OCI-M2 (cell line): Measurements from ENCODE around the gene SRSF5.
"Not testable (repeated sequence)": the region's sequence is repeated elsewhere in the genome, so short reads cannot be mapped to it uniquely, and the experiment has no call there.

ENCODE experiments used
- DNase-seq: peaks from one replicate; lab custom pipeline; 2025; ENCODE audit not compliant: unreplicated experiment; lab: John Stamatoyannopoulos, UW

Gene SRSF5

GRCh38 chr14:69766984-69767368, at the start of gene SRSF5:
Gene SRSF5, plus strand, starts transcription at chr14:69767142. Its CDS starts 1,015 bp downstream, at chr14:69768157.
- DNase-seq, result peak; percentile 75

GRCh38 chr14:69718614-69719013, 48.3 kb upstream of the SRSF5 start:
- DNase-seq, result not testable (repeated sequence)

DNA sequence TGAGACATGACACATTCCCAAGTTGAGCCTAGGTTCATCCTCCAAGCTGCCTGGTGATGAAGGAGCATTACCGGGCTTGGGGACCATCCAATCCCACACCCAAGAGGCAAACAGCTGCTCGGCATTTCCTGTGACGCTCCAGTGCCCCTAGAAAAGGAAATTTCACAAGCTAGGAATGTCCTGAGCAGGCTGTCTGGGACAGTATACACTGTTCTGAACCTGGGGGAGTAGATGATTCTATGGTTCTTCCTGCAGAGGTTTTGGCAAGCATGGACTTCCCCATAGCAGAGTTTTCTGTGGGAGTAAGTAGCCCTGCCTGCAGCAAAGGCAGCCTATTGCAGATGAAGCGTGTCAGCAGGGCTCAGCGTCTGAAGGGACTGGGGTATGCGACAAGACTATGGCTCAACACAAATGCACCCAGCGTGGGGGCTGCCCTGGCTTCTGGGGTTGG, 47.4 kb upstream of the SRSF5 start:
- no peak for DNase-seq

DNA sequence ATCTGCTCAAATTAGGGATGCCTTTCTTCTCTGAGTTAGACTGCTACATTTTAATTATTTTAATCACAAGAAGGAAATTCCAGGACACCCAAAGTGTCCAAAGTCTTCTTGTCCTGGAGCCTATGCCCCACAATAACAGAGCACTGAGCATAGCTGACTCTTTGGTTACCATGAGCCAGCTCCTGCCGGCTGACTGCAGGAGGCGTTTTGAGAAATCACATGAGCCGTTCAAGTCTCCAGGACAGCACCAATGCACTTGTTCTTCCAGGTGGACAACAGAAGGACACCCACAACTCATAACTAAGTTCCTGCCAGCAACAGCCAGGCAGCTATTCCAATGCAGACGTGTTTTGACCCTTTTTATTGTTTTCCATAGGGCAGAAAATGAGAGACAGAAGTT, 46.0 kb upstream of the SRSF5 start:
- DNase-seq, result no peak

GRCh38 chr14:69726761-69727511, 40.0 kb upstream of the SRSF5 start:
- DNase-seq, result no peak

GRCh38 chr14:69727860-69728259, 39.1 kb upstream of the SRSF5 start:
- DNase-seq, result no peak

DNA sequence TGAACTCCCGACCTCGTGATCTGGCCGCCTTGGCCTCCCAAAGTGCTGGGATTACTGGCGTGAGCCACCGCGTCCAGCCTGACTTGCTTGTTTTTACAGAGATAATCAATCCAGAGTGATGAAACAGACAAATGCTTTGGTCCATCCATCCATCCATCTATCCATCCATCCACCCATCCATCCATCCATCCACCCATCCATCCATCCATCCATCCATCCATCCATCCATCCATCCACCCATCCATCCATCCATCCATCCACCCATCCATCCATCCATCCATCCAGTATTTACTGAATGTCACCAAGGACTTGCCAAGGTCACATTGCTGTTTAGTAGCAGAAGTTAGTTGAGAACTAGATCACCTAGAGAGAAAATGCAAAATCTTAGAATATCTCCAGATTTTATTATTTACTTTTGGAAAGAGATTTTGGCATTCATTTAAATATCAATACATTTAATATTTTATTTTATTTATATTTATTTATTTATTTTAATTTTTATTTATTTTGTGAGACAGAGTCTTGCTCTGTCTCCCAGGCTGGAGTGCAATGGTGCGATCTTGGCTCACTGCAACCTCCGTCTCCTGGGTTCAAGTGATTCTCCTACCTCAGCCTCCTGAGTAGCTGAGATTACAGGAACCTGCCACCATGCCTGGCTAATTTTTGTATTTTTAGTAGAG, 34.9 kb upstream of the SRSF5 start:
- DNase-seq, result not testable (repeated sequence)

DNA sequence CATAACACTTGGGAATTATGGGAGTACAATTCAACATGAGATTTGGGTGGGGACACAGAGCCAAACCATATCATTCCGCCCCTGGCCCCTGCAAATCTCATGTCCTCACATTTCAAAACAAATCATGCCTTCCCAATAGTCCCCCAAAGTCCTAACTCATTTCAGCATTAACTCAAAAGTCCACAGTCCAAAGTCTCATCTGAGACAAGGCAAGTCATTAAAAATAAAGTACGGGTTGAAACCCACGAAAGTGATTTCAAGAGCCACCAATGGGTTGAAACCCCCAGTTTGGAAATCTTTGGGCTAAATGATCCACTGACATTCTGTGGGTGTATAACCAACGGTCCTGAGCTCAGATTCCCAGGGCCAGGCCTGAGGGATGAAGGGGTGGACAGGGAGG, 30.5 kb upstream of the SRSF5 start:
- not testable (repeated sequence) for DNase-seq

DNA sequence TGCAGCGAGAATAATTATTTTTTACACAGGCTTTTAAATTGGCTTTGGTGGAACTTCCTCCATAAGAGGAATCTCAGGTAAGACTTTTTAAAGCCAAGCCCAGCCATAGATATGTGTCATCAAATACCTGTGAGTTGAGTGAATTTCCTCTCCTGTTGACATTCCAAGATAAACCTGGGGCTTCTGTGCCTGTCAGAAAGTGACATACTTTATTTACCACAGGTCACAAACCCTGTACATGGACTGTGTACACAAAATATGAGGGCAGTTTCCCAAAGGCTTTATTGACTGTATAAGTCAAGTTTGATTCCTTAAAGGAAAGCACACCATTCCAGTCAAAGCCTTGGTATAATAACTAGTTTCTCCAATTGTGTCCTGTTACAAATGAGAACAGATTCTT, 25.9 kb upstream of the SRSF5 start:
- DNase-seq, result no peak

DNA sequence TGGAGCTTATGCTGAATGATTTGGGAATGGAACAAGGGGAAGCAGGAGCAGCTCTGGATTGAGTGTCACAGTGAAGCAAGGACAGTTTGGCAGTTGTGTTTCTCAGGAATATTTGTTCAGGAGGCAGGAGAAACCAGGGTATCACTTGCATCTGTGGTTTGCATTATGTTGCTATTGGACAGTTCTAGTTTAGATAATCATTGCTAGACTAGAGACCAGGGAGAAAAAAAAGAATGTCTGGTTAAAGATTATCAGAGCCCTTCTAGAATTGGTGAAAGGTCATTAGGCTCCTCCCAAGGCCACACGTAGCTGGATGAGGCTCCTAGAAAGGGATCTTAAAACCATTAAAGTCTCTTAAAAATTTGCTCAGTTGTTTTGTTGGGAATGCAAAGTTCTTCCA, 17.0 kb upstream of the SRSF5 start:
- no peak for DNase-seq

DNA sequence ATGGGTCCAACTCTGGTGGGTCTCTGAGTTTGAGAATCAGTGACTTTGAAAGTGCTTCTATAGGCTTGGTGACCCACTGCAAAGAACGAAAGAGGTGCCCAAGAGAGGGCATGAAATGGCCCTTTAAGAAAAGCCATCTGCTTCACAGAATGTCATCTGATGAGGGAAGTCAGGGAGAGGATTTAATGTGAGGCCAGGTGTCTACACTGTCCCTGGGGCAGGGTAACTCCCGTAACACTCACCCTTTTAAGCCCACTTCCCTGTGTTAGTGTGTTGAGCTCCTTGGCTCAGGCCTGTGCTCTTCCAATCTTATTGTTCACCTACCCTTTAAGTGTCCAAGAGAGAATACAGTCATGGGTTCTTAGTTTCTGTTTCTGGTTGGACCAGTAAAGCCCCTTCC, 16.4 kb upstream of the SRSF5 start:
- no peak for DNase-seq

GRCh38 chr14:69752773-69753172, 14.2 kb upstream of the SRSF5 start:
- DNase-seq, result no peak

GRCh38 chr14:69753860-69754259, 13.1 kb upstream of the SRSF5 start:
- DNase-seq, result no peak

- no peak for DNase-seq
Measured at GRCh38 chr14:69754487-69754886, 12.5 kb upstream of the SRSF5 start.

- DNase-seq, result no peak
Measured at GRCh38 chr14:69755296-69755695, 11.6 kb upstream of the SRSF5 start.

- no peak for DNase-seq
Measured at GRCh38 chr14:69755784-69756183, 11.2 kb upstream of the SRSF5 start.

- no peak for DNase-seq
Measured at GRCh38 chr14:69756298-69756697, 10.6 kb upstream of the SRSF5 start.

DNA sequence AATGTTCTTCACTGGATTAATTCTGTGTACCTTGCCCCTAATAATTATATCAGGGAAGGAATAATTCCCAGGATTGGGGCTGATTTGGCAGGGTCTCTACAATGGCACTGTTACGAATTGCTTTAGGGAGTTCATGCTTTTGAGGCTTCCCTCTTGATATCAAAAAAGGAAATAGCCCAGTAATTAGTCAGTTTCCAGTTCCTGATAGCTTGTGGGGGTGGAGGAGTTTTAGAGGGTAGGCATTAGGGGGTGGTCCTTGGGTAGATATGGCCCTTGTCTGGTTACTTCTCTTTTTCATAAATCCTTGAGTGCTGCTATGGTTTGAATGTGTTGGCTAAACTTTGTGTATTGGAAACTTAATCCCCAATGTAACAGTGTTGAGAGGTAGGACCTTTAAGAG, 6.1 kb upstream of the SRSF5 start:
- no peak for DNase-seq

DNA sequence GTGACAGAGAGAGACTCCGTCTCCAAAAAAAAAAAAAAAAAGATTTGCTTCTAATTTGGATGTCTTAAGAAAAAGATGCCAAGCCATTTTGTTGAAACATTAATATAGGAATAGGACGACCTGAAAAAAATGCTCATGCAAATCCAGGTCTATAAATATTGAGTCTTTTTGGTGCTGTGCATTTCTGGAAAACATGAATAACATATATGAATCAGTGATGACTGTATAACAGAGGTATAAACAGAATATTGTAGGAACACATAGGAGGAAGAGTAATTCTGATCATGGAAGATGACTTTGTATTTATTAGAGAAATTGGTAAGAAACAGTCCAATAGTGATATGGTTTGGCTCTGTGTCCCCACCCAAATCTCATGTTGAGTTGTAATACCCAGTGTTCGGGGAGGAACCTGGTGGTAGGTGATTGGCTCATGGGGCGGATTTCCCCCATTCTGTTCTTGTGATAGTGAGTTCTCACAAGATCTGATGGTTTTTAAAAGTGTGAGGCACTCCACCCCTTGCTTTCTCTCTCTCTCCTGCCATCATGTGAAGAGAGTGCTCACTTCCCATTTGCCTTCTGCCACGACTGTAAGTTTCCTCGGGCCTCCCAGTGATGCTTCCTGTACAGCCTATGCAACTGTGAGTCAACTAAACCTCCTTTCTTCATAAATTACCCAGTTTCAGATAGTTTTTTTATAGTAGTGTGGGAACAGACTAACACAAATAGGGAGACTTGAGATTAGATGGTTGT, 3.0 kb upstream of the SRSF5 start:
- no peak for DNase-seq

GRCh38 chr14:69767369-69767999, 542 bp downstream of the SRSF5 start:
- DNase-seq, result no peak

DNA sequence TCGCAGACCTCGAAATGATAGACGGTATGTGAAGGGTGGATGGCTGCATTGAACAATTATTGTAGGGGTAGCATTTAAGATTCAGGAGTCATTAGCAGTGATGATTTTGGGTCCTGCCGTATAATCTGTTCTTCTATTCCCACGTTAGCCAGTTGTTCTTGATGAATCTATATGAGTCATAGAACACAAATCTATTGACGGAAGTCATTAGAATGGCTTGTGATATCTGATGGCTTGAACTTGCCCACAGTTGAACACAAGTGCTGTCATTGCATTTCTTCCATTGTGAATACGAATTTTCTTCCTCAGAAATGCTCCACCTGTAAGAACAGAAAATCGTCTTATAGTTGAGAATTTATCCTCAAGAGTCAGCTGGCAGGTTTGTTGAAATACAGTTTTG, 1.9 kb downstream of the SRSF5 start:
- no peak for DNase-seq
